MCF 10A (cell line): Measurements from ENCODE around the gene TMEM94. TPM values are rescaled to one million over a fixed set of nuclear protein-coding genes. Genes with fewer than 3 reads are reported as not detected.
A peak's percentile ranks its signal among the peaks of the same experiment; 100 is the strongest.
"Not testable (repeated sequence)": the region's sequence is repeated elsewhere in the genome, so short reads cannot be mapped to it uniquely, and the experiment has no call there.

Source experiments
- BruUV-seq: library from RNA; stranded (reverse); fragments of 400-500 nt; replicated peaks from 2 replicates; lab custom pipeline; 2021; lab: Mats Ljungman, UMichigan
- CTCF ChIA-PET: fragments of 300-600 bp; sonication (Branson Sonifier 250); formaldehyde crosslinking; extraction: SDS; loops from one replicate; lab custom pipeline; 2021; ENCODE audit warnings: antibody characterized with exemption, inconsistent platforms; lab: Yijun Ruan, JAX
- POLR2A ChIA-PET: fragments of 300-600, 350-650 bp; sonication (Branson Sonifier 250); formaldehyde crosslinking; extraction: SDS; loops from one replicate; lab custom pipeline; 2020; ENCODE audit warnings: antibody characterized with exemption, inconsistent platforms; lab: Yijun Ruan, JAX
- DNase-seq: peaks from one replicate; pipeline ENCODE4 v3.0.0-alpha.2; 2018; ENCODE audit not compliant: unreplicated experiment
- H3K27ac Mint-ChIP-seq: one replicate; pipeline ENCODE4 v1.8.0; 2022; ENCODE audit warnings: mild to moderate bottlenecking, low read depth, mixed read lengths; ENCODE audit not compliant: unreplicated experiment
- H3K27me3 Mint-ChIP-seq: one replicate; pipeline ENCODE4 v1.8.0; 2022; ENCODE audit warnings: mixed read lengths; ENCODE audit not compliant: insufficient read depth, unreplicated experiment
- H3K36me3 Mint-ChIP-seq: one replicate; pipeline ENCODE4 v1.8.0; 2022; ENCODE audit warnings: mild to moderate bottlenecking, moderate library complexity, mixed read lengths; ENCODE audit not compliant: insufficient read depth, unreplicated experiment
- H3K4me1 Mint-ChIP-seq: one replicate; pipeline ENCODE4 v1.8.0; 2022; ENCODE audit warnings: mixed read lengths; ENCODE audit not compliant: insufficient read depth, unreplicated experiment
- H3K4me3 Mint-ChIP-seq: one replicate; pipeline ENCODE4 v1.8.0; 2022; ENCODE audit warnings: mild to moderate bottlenecking, moderate library complexity, mixed read lengths; ENCODE audit not compliant: unreplicated experiment
- H3K9me3 Mint-ChIP-seq: one replicate; pipeline ENCODE4 v1.8.0; 2022; ENCODE audit warnings: mixed read lengths; ENCODE audit not compliant: unreplicated experiment
- intact Hi-C: fragments of 100-400 bp; cut with micrococcal nuclease; formaldehyde crosslinking; loops from 2 replicates; pipeline ENCODE4 v1.14.1; 2022
- total RNA-seq: library from RNA; stranded (reverse); gene quantifications from 2 replicates; pipeline ENCODE4 v1.2.3, GENCODE V29; 2022
- TF ChIP-seq, protein P1 (sequence below): fragments of 200-600 bp; IDR thresholded peaks from one replicate; pipeline ENCODE4 v1.8.0; 2022; ENCODE audit warnings: antibody characterized with exemption, mild to moderate bottlenecking; ENCODE audit not compliant: unreplicated experiment

Gene TMEM94
- total RNA-seq, 1 experiment from 2014 or later: 42.8 TPM

DNA sequence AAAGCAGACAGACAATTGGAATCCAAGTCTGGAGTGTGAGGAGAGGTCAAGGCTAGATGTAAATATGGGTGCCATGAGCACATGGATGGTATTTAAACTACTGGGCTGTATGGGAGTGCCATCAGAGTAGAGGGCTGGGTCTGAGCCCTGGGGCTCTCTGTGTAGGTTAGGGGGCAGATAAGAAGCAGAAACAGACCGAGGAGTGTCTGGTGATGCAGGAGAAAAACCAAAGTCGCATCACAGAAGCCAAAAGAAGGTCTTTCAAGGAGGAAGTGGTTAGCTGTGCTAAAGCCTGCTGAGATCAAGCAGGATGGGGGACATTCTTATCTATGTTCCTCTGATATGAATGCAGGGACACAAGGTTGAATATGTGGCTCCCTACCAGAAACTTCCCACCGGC is 61.8 kb downstream of the TMEM94 start:
- peaks cover 11% of the 10 kb centered on the region for H3K4me1 Mint-ChIP-seq
- H3K27ac Mint-ChIP-seq: no peak overlapping the region
- H3K4me3 Mint-ChIP-seq: peak overlapping the region; percentile 81
- CTCF ChIA-PET: interaction anchor here (0.6 to 1.3 kb wide), 5 partner anchors 12 to 115 kb away, joined by 3 to 7 read pairs (median 3); partner anchors contain the start of gene SMIM5
- H3K27me3 Mint-ChIP-seq: no peaks in the 10 kb centered on the region
- TF ChIP-seq, protein P1, sequence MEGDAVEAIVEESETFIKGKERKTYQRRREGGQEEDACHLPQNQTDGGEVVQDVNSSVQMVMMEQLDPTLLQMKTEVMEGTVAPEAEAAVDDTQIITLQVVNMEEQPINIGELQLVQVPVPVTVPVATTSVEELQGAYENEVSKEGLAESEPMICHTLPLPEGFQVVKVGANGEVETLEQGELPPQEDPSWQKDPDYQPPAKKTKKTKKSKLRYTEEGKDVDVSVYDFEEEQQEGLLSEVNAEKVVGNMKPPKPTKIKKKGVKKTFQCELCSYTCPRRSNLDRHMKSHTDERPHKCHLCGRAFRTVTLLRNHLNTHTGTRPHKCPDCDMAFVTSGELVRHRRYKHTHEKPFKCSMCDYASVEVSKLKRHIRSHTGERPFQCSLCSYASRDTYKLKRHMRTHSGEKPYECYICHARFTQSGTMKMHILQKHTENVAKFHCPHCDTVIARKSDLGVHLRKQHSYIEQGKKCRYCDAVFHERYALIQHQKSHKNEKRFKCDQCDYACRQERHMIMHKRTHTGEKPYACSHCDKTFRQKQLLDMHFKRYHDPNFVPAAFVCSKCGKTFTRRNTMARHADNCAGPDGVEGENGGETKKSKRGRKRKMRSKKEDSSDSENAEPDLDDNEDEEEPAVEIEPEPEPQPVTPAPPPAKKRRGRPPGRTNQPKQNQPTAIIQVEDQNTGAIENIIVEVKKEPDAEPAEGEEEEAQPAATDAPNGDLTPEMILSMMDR: no peak
- no peaks in the 10 kb centered on the region for H3K9me3 Mint-ChIP-seq
- POLR2A ChIA-PET: interaction anchor here (1.1 kb wide), 1 partner anchor 81 kb away, joined by 5 read pairs; no protein-coding TSS in a partner anchor
- no TSS peak for BruUV-seq
- H3K36me3 Mint-ChIP-seq: peaks cover 59% of the 10 kb centered on the region
- DNase-seq: no peak
- intact Hi-C loops: no loop called here

DNA sequence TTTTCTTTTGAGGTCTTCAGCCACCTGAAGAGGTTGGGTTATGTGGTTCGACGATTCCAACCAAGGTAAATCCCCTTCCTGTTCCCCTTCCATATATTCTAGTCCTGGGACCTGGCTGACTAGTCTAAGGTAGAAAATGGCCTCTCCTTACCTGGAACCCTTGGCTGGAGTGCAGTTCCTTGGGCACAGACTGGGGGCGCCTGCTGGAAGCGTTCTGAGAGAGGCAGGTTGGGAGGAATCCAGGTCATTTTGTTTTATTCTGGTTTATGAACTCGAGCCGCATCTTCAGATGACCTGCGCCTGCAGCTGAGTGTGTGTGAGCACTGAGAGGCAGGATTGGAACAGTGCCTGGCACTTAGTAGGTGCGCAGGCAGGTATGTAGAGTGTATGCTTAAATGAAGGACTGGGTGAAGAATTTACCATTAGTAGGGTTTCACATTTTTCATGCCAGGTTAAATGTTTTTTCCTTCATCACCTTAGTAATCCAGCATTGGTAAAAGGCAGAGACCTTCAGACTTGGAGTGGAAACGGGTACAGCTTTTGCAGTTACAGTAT is 62.6 kb downstream of the TMEM94 start:
- Mint-ChIP-seq H3K9me3 (no peaks in the 10 kb centered on the region), H3K4me1 (peaks cover 11% of the 10 kb centered on the region), H3K27ac (no peak overlapping the region), H3K36me3 (peaks cover 54% of the 10 kb centered on the region), H3K4me3 (no peak overlapping the region), H3K27me3 (no peaks in the 10 kb centered on the region)
- POLR2A ChIA-PET: interaction anchor here (1.1 kb wide), 1 partner anchor 82 kb away, joined by 5 read pairs; no protein-coding TSS in a partner anchor
- TF ChIP-seq, protein P1: no peak
- no peak for DNase-seq
- CTCF ChIA-PET: interaction anchor here (0.7 kb wide), 1 partner anchor 88 kb away, joined by 3 read pairs; no protein-coding TSS in a partner anchor
- BruUV-seq: no TSS peak
- intact Hi-C loops: no loop called here

DNA sequence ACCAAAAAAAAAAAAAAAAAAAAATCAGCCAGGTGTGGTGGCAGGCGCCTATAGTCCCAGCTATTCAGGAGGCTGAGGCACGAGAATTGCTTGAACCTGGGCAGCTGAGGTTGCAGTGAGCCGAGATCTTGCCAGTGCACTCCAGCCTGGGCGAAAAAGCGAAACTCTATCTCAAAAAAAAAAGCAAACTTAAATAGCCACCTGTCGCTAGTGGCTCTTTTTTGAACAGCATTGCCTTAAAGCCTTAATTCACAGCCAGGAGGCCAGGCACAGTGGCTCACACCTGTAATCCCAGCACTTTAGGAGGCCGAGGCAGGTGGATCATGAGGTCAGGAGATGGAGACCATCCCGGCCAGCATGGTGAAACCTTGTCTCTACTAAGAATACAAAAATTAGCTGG is 64.0 kb downstream of the TMEM94 start:
- peaks cover 11% of the 10 kb centered on the region for H3K4me1 Mint-ChIP-seq
- POLR2A ChIA-PET: not testable (repeated sequence)
- CTCF ChIA-PET: interaction anchor here (0.5 to 0.7 kb wide), 2 partner anchors 113 to 346 kb away, joined by 3 read pairs; partner anchors contain the start of gene SMIM5

DNA sequence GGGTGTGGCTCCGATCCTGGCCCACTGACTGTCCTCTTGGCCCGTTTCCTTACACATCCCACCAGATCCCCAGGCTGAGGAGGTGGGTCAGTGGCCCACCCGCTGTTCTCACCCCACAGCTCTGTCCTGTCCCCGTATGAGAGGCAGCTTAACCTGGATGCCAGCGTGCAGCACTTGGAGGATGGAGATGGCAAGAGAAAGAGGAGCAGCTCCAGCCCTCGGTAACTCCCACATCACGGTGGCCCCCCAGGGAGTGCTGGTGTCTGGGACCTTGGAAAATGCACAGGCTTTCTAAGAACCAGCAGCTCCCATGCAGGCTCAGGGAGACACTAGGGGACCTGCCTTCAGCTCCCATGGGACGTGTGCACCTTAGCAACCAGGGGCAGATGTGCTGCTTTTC is 64.9 kb downstream of the TMEM94 start:
- TF ChIP-seq, protein P1: no peak
- Mint-ChIP-seq H3K4me3 (no peak overlapping the region), H3K36me3 (peaks cover 46% of the 10 kb centered on the region), H3K9me3 (no peaks in the 10 kb centered on the region), H3K27me3 (no peaks in the 10 kb centered on the region), H3K27ac (no peak overlapping the region), H3K4me1 (peaks cover 12% of the 10 kb centered on the region)
- intact Hi-C loops: no loop called here
- DNase-seq: no peak
- no TSS peak for BruUV-seq
- CTCF ChIA-PET: interaction anchor here (0.6 kb wide), 2 partner anchors 77 to 1153 kb away, joined by 3 to 5 read pairs; no protein-coding TSS in a partner anchor
- POLR2A ChIA-PET: interaction anchor here (0.6 kb wide), 1 partner anchor 366 kb away, joined by 3 read pairs; no protein-coding TSS in a partner anchor

More for the DNA sequence above, 64.0 kb downstream of the TMEM94 start:
- DNase-seq, H3K27me3 Mint-ChIP-seq, BruUV-seq, H3K4me3 Mint-ChIP-seq, H3K27ac Mint-ChIP-seq, H3K9me3 Mint-ChIP-seq, intact Hi-C loops: not testable (repeated sequence)
- peaks cover 52% of the 10 kb centered on the region for H3K36me3 Mint-ChIP-seq
